ENCODE measurements around the gene GLRX3. TPM values are rescaled to one million over a fixed set of nuclear protein-coding genes. Genes with fewer than 3 reads are reported as not detected.

Gene GLRX3
- 90.4 and 112 TPM in 2 replicates for total RNA-seq

DNA sequence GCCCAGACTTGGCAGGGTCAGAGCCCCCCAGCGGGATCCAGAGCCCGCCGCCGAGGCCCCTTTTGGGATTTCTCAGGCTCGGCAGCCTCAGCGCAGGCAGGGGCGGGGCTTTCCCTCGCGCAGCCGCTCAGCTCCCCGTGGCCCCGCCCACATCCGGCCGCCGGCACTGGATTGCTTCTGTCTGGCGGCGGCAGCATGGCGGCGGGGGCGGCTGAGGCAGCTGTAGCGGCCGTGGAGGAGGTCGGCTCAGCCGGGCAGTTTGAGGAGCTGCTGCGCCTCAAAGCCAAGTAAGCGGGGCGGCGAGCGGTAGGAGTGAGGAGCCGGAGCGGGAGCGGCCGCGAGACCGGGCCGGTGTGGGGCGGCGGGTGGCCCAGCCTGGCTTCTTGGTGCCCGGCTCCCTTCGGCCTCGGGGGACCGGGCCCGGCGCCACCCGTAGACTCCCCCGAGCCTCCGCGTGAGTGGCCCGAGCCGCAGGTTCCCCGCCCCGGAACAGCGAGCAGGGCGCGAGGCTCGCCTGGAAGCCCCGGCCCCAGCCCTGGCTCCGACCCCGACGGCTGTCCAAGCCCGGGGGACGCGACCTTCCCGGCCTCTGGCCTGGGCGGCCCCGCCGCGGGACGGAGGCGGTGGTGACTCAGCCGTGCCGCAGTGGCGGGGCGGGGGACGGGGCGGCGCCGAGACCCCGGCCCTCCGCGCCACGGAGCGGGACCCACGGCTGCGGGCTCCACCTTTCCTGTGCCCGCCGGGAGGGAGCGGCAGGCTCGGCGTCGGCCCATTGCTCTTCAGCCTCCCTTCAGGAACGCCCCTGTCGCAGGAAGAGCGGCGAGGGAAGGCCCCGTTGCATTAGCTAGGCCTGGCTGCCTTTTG, at the start of gene GLRX3:
Gene GLRX3, plus strand, starts transcription at position 166 of the 864 bp plus-strand sequence. Its CDS starts 30 bp downstream, at position 196.

DNA sequence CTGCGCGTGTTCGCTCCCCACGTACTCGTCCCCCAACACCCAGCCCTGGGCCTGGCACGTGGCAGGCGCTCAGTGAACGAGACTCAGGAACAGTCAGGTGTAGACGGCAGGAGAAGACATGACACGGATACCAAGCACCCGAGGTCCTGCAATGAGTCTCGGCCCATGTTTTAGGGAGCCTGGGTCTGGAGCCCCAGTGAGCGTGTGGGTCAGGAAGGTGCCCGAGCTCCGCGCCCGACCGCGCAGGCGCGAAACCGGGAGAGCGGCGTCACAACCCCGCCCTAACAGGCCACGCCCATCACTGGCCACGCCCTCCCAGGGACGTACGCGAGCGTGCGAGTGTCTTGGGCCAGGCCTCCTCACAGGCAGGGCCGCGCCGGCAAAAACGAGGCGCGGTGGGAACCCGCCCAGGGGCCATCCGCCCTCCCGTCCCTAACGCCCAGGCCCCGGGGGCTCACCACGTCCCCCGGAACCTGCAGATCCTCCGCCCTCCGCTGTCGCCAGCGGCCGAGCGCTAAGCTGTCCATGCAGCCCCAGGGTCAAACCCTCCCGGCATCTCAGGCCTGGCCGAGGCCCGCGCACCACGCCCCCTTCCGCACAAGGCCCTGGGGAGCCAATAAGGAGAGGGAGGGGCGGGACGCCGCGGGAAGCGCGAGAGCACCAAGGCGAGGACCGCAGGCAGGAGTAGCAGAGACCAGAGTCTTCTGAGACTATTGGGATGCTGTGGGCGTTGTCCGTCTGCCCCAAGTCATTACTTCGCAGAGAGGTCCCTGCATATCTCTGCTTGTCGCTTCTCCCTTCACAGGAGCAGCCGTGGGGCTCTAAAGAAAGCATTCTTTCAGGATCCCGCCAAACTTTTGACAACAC, 25.7 kb upstream of the GLRX3 start, which contains the start of gene C10orf143:
Gene C10orf143, minus strand, starts transcription at position 585 of the 867 bp plus-strand sequence. Its CDS starts 58 bp downstream, at position 527.

Other genes starting within 250 kb of the GLRX3 start
- gene EBF3, start 172.1 kb upstream of the GLRX3 start, total RNA-seq = 1.0 and 1.5 TPM in 2 replicates
- 1.0 and 1.7 TPM in 2 replicates for gene C10orf143, start 25.6 kb upstream of the GLRX3 start, total RNA-seq

All from bronchus fibroblast of lung (primary cell).